DMS 273 (cell line): ENCODE data around the gene ENAH.

ENCODE experiments used
- DNase-seq: peaks from one replicate; lab custom pipeline; 2025; ENCODE audit not compliant: unreplicated experiment; lab: John Stamatoyannopoulos, UW

Gene ENAH

GRCh38 chr1:225567789-225568188 lies 85.1 kb downstream of the ENAH start:
- DNase-seq, result peak; percentile 78

- DNase-seq, result no peak
Measured at GRCh38 chr1:225565847-225566246, 87.1 kb downstream of the ENAH start.

- DNase-seq, result no peak
Measured at GRCh38 chr1:225561675-225562074, 91.2 kb downstream of the ENAH start.

GRCh38 chr1:225559902-225560301 lies 93.0 kb downstream of the ENAH start:
- no peak for DNase-seq

- DNase-seq, result no peak
Measured at GRCh38 chr1:225559326-225559725, 93.6 kb downstream of the ENAH start.

- DNase-seq, result no peak
Measured at GRCh38 chr1:225556694-225557093, 96.2 kb downstream of the ENAH start.

GRCh38 chr1:225555821-225556220 lies 97.1 kb downstream of the ENAH start:
- DNase-seq, result no peak

GRCh38 chr1:225554216-225554812 lies 98.6 kb downstream of the ENAH start:
- DNase-seq, result peak; percentile 52

GRCh38 chr1:225549821-225550220 lies 103.1 kb downstream of the ENAH start:
- no peak for DNase-seq

GRCh38 chr1:225548140-225548857 lies 104.6 kb downstream of the ENAH start:
- no peak for DNase-seq

GRCh38 chr1:225545649-225546048 lies 107.3 kb downstream of the ENAH start:
- DNase-seq, result no peak

GRCh38 chr1:225544924-225545323 lies 108.0 kb downstream of the ENAH start:
- DNase-seq, result no peak

- no peak for DNase-seq
Measured at GRCh38 chr1:225544263-225544662, 108.7 kb downstream of the ENAH start.

GRCh38 chr1:225543350-225543749 lies 109.6 kb downstream of the ENAH start:
- DNase-seq, result no peak

- DNase-seq, result no peak
Measured at GRCh38 chr1:225541383-225541782, 111.5 kb downstream of the ENAH start.

GRCh38 chr1:225539575-225539974 lies 113.3 kb downstream of the ENAH start:
- no peak for DNase-seq

- no peak for DNase-seq
Measured at GRCh38 chr1:225539069-225539468, 113.9 kb downstream of the ENAH start.

GRCh38 chr1:225537554-225538251 lies 115.2 kb downstream of the ENAH start:
- no peak for DNase-seq

GRCh38 chr1:225535280-225535679 lies 117.6 kb downstream of the ENAH start:
- DNase-seq, result no peak

- DNase-seq, result no peak
Measured at GRCh38 chr1:225534772-225535171, 118.2 kb downstream of the ENAH start.

- no peak for DNase-seq
Measured at GRCh38 chr1:225534135-225534534, 118.8 kb downstream of the ENAH start.

GRCh38 chr1:225533238-225533637 lies 119.7 kb downstream of the ENAH start:
- no peak for DNase-seq
